Fibroblast of mammary gland (primary cell): ENCODE results near the gene TCEA2.

Source experiments
- DNase-seq: peaks from one replicate; pipeline ENCODE4 v3.0.0-alpha.2; 2010; ENCODE audit warnings: low read depth
- H3K4me3 ChIP-seq: 2 replicates; pipeline ENCODE4 v1.5.1; 2011; ENCODE audit warnings: low read depth, mild to moderate bottlenecking, low read length, moderate library complexity; ENCODE audit not compliant: control insufficient read depth
- TF ChIP-seq, protein P1 (sequence below): conservative IDR thresholded peaks from 2 replicates; pipeline ENCODE4 v1.5.1; 2011; ENCODE audit warnings: low read depth, low read length, inconsistent platforms; ENCODE audit not compliant: control insufficient read depth, insufficient read depth

TCEA2 gene

DNA sequence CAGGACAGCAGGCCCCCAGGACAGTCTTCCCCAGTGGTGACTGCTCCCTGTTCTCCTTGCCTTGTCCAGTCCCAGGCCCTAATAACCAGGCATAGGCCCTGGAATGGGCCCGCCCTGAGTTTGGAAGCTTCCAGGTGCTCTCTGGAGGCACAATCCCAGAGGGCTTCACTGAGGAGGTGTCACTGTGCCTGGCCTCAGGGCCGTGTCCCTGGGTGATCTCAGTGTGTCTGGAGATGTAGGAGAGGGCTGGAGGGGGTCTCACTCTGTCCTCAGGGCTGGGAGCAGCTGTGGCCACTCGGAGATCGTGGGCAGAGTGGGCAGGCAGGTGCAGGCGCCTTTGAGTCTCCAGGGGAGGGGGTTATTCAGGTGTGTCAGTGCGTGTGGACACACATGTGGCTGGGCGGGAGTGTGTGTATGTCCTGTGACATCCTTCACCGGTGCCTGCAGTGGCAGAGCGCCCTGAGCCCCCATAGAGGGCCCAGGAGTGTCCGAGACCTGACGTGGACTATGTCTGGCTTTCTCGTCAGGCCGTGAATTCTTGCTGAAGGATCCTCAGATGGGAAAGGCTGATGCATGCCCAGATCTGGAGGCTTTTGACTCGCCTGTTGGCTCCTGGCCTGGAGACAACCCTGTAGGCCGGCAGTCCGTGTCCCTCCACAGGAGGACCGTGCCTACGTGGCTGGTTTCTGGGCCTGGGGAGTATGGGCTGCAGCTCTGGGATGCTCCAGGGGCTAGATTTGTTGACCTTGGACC is 49.9 kb downstream of the TCEA2 start:
- no peak overlapping the region for H3K4me3 ChIP-seq
- TF ChIP-seq, protein P1, sequence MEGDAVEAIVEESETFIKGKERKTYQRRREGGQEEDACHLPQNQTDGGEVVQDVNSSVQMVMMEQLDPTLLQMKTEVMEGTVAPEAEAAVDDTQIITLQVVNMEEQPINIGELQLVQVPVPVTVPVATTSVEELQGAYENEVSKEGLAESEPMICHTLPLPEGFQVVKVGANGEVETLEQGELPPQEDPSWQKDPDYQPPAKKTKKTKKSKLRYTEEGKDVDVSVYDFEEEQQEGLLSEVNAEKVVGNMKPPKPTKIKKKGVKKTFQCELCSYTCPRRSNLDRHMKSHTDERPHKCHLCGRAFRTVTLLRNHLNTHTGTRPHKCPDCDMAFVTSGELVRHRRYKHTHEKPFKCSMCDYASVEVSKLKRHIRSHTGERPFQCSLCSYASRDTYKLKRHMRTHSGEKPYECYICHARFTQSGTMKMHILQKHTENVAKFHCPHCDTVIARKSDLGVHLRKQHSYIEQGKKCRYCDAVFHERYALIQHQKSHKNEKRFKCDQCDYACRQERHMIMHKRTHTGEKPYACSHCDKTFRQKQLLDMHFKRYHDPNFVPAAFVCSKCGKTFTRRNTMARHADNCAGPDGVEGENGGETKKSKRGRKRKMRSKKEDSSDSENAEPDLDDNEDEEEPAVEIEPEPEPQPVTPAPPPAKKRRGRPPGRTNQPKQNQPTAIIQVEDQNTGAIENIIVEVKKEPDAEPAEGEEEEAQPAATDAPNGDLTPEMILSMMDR = no peak
- DNase-seq = no peak

DNA sequence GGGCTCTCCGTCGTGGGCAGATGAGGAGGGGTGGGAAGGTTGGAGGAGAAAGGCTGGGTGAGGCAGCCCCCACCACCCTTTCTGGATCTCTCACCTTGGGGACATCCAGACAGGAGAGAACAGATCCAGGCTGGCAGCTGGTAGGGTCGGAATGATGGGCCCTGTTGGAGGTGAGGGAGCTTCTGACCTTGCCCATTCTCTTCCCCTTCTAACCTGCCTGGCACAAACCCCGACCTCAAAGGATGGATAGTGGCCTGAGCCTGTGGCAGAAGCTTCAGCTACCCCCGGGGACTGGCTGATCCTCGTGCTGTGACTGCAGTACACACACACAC is 50.4 kb downstream of the TCEA2 start:
- TF ChIP-seq, protein P1 = no peak
- no peak for DNase-seq
- no peak overlapping the region for H3K4me3 ChIP-seq

DNA sequence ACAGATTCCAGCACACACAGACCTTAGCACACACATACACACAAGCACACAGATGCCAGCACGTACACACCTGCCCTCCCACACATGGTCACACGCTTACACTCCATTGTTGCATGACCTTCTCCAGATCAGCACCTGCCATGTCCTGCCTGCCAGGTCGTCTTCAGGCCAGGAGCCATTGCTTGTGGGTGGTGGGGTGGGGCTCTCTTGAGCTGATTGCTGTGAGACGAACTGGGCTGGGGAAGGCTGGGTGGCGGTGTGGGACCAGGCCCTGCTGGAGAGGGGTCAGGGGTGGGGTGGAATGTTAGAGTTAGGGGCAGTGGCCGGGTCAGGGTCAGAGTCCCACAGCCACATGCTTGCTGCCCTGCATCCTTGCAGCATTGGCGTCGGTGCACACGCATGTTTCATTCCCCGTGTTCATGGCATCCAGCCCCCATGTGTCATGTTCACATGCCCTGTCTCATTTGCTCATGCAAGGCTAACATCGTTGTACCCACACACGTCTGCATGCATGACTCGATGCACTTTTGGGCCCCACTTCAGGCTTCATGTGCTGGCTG is 50.9 kb downstream of the TCEA2 start:
- TF ChIP-seq, protein P1 = no peak
- H3K4me3 ChIP-seq = no peak overlapping the region
- DNase-seq = no peak

DNA sequence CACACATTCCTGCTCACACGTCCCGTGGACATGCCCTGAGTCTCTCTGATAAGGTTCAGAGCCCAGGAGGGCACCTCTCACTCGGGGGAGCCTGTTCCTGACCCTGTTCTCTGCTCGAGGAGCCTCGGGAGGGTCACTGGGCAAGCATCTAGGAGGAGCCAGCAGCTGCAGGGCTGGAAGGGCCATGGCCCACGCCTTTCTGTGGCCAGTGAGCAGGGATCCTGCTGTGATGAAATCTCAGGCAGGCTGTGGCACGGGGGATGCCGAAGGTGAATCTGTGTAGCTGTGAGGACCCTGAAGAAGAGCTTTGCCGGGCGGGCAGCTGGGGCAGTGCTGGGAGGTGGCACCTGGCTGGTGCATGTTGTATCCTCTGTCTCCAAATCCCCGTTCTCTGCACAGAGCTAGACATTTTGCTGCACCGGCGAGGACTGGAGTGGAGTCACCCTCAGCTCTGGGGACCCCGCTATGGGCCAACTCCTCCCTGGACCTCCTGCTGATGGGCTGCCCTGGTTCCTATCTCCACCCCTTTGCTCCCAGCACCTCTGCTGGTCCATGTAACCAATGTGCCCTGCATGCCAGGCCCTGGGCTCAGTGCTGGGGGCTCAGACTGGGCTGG is 51.5 kb downstream of the TCEA2 start:
- TF ChIP-seq, protein P1 = no peak
- no peak overlapping the region for H3K4me3 ChIP-seq
- no peak for DNase-seq

DNA sequence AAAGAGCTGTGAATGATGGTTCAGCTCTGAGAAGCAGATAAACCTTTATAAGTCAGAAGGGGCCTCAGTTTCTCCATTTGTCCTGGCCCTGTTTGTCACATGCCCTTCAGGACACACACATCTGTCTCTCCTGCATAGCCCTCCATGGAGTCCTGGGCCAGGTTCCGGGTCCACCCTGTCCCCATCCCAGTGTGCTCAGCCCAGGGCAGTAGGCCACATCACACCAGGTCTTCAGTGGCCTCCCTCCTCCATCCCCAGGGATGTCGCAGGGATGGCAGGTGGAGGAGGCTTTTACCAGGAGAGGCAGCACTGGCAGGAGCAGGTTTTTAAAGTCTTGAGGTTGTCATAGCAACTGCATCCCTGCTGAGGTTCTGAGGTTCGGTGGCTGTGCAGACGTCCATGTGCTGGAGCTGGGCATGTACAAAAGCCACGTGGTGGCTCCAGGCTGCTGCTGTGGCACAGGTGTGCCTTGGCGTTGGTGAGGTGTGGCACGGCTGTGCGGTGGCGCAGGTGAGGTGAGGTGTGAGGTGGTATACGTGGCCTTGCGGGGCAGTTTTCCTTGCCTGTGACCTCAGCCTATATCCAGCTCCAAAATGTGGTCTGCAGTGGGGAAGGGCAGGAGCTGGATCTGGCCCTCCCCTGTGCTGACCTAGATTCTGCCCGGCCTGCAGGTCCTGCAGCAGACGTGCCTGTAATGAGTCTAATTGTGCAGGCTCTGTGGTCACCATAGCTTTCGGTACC is 52.3 kb downstream of the TCEA2 start:
- DNase-seq = no peak
- TF ChIP-seq, protein P1 = no peak
- no peak overlapping the region for H3K4me3 ChIP-seq

DNA sequence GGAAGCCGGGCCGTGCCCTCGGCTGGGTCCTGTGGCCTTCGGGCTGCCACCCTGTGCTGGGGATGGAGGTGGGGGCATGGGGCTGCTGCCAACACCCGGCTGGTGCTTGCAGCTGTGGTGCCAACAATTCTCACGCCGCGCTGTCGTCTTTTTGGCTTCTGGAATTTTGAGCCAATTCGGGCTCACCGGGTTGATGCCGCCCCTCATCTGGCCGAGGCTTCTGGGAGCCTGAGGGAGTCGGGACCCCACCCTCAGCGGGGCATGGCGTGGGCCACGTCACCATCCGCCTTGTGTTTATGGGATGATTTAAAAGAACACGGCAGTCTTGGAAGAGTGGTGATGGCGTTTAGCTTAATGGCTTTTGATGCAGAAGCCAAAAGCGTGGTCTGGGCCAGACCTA is 53.0 kb downstream of the TCEA2 start:
- DNase-seq = no peak
- TF ChIP-seq, protein P1 = no peak
- H3K4me3 ChIP-seq = no peak overlapping the region
